Measurements from ENCODE around the gene TSKS.

The TSKS gene

DNA sequence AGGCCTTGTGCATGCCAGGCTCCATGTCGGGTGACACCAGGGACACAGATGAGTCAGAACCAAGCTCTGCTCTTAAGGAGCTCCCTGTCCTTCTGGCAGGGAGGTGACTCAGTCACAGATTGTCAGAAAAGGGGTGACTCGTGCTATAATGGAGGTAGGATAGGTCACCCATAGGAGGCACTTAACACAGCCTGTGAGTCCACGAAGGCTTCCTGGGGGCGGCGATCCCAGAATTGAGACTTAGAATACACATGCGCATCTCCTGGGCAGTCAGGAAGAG is 30.4 kb upstream of the TSKS start:
- no peak for DNase-seq

DNA sequence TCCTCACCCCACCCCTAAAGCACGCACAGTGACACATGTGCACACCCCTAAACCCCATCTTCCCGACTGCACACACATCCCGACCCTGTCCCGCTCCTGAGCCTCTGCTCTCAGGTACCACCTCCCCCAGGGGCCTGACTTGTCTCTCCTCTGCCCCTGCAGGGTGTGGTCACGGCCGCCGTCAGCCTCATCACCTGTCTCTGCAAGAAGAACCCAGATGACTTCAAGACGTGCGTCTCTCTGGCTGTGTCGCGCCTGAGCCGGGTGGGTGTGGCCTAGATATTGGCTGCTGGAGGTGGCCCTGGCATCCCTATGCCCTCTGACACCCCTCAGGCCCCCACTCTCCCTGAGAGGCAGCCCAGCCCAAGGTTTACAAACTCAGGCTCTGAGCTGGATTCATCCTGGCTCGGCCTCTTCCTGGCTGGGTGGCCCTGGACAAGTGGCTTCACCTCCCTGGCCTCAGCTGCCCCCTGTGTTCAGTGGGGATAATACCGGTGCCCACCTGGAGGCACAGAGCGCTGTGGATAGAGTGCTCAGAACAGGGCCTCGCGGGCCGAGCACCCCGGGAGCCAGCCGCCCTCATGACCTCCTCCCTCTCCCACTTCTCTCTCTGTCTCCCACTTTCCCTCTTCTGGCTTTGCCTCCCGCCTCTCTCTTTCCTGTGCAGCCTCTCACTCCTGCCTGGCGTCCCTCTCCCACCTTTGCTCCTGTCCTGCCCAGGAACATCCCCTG is 29.9 kb upstream of the TSKS start:
- no peak for DNase-seq

DNA sequence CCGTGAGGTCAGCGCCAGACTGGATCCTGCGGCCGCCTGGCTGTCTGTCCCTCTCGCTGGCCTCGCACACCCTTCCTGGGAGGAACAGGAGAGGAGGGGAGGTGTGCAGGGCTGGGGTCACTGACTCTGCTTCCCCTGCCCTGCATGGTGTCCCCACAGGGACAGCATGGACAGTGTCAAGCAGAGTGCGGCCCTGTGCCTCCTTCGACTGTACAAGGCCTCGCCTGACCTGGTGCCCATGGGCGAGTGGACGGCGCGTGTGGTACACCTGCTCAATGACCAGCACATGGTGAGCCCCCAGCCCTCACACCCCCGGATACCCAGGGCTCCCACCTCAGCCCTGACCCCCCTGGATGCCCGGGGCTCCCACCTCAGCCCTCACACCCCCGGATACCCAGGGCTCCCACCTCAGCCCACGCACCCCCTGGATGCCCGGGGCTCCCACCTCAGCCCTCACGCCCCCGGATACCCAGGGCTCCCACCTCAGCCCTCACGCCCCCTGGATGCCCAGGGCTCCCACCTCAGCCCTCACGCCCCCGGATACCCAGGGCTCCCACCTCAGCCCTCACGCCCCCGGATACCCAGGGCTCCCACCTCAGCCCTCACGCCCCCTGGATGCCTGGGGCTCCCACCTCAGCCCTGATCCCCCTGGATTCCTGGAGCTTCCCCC is 28.8 kb upstream of the TSKS start:
- DNase-seq: no peak

GRCh38 chr19:49790866-49791265 is 27.8 kb upstream of the TSKS start:
- no peak for DNase-seq

GRCh38 chr19:49788857-49789256 is 25.8 kb upstream of the TSKS start:
- no peak for DNase-seq

- no peak for DNase-seq
These were observed 24.6 kb upstream of the TSKS start for GRCh38 chr19:49787746-49788145.

GRCh38 chr19:49786376-49786820 is 23.3 kb upstream of the TSKS start:
- DNase-seq: no peak

DNA sequence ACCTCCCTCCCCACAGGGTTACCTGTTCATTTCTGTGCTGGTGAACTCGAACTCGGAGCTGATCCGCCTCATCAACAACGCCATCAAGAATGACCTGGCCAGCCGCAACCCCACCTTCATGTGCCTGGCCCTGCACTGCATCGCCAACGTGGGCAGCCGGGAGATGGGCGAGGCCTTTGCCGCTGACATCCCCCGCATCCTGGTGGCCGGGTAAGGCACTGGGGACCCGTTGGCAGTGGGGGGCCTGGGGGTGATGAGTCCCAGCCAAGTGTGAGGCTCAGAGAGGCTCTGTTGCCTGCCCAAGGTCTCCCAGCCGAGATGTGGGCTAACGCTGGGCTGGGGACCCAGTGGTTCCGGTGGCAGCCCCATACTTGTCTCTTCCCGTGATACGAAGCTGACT is 19.4 kb upstream of the TSKS start:
- DNase-seq: no peak

DNA sequence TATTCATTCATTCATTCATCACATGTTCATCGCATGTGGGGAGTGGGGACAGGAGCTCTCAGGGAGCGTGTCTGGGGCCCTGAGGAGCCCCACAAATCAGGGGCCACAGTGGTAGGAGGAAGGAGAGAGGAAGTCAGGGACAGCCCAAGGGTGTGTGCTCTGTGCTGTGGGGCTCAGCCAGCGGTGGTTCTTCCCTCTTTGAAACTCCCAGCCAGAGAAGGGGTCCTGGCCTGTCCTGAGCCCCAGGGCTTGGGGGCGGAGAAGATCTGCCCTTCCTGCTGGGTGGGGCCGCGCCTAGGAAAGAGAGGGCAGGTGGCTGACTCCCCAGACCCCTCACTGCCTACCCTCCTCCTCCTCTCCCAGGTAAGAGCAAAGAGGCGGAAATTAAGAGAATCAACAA is 18.3 kb upstream of the TSKS start:
- no peak for DNase-seq

GRCh38 chr19:49780861-49781260 is 17.8 kb upstream of the TSKS start:
- no peak for DNase-seq

- DNase-seq: no peak
These were observed 16.8 kb upstream of the TSKS start for GRCh38 chr19:49779731-49780555.

DNA sequence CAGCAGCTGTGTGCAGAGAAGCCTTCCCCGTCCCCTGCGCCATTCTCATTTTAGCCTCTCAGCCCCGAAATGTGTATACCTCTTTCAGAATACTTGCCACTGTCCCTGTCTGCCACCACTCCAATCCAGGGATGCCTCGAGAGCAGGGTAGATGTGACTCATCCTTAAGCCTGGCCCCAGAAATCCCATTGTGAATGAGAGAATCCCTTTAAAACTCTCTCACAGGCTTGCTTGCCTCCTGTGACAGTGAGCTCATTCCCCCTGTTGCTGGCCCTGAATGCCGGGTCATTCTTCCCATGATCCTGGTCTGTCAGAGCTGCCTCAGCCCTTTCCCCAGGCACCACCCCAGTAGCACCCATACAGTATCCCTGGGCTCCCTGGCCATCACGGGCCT is 13.3 kb upstream of the TSKS start:
- no peak for DNase-seq

DNA sequence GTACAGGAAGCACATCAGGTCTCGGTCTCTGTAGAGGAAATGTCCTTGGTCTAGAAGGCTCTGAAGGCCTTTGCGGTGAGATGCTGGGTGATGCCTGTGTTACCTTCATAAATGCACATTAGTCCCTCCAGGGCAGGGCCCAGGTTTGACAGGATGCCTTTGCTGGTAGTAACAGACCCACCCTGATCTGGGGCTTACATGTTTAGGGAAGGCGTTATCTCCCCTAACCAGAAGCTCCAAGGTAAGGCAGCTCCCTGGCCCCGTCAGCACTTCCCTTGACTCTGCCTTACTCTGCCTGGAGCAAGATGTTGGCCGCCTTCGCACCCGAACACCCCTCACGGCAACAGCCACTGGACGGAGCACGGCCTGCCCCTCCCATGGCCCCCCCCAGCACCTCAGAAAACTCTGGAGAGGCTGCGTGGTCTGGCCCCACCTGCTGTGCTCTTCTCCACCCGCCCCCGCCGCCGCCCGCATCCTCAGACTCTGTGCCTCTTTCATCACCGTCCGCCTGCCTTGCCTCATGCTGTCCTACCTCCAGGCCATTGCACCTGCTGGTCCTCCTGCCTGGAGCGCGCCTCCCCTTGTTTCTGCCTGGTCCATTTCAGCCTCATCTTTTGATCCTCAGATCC is 12.8 kb upstream of the TSKS start:
- no peak for DNase-seq

GRCh38 chr19:49774969-49775368 is 11.9 kb upstream of the TSKS start:
- DNase-seq: no peak

DNA sequence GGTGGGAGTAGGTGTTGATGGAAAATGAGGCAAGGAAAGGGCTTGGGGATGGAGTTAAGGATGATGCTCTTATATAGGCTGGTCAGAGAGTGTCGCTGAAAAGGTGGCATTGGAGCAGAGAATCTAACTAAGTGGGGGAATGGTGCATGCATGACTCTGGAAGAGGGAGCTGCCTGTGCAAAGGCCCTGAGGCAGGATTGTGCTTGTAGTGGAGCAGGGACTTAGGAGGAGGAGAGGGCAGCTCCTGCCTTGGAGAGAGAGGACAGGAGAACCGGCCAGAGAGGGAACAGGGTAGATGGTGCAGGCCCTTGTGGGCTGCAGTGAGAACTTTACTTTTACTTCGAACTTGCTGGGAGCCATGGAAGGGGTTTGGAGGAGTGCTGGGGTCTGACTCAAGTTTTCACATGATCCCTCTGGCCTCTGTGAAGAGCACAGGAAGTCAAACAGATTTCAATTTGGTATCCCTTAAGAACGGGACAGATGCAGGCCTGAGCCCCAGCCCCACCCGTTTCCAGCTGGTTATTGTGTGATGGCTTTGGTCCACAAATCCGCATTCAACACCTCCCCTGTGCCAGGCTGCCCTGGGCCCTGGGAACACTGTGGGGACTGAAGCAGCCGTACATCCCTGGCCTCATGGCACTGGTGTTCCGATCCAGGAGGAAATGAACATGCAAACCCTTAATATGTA is 10.7 kb upstream of the TSKS start:
- no peak for DNase-seq

DNA sequence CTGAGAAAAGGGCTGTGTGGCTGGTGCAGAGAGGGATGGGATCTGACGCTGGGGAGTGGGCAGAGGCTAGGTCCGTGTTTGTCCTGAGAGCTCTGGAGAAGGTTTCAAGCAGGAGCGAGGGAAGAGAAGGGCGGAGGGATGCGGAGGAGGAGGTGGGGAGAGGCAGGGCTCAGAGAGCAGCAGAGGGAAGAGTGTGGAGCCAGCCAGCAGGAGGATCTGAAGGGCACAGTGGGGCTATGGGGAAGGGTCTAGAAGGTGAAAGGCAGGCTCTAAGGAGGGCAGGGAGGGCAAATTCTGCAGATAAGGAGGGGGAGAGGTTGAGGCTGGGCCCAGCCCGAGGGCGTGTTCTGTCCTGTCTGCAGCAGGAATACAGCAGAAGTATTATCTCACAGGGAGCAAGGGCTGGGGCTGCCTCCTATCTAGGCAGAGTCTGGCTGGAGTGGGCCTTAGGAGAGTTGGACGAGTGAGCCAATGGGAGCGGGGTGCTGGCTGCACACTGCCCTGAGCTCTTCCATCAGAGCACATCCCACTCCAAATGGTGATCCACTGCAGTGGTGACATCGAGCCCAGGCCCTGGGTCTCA is 9.8 kb upstream of the TSKS start:
- no peak for DNase-seq

DNA sequence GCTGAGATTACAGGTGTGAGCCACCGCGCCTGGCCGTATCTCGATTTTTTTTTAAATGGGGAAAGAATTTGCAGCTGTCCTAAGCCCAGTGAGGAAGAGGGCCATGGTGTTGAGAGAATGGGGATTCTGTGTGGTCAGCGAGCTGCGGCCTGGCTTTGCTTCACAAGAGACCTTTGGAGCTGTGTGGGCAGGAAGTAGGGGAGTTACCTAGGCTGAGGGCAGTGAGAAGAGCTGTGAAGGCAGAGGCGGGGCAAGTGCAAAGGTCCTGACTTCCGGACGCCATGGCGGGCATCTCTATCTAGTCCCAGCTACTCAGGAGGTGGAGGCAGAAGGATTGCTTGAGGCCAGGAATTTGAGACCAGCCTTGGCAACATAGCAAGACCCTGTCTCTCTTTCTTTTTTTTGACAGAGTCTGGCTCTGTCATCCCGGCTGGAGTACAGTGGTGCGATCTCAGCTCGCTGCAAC is 8.6 kb upstream of the TSKS start:
- no peak for DNase-seq

DNA sequence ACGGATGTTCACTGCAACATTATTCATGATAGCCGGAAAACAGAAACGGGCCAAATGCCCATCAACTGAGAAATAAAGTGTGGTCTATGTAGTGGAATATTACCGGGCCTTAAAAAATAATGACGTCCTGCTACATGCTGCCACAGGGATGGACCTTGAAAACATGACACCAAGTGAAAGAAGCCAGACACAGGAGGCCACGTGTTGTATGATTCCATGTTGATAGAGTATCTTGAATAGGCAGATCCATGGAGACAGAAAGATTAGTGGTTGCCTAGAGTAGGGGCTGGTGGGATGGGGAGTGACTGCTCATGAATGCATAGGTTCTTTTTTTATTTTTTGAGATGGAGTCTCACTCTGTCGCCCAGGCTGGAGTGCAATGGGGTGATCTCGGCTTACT is 7.4 kb upstream of the TSKS start:
- no peak for DNase-seq

- DNase-seq: no peak
These were observed 5.0 kb upstream of the TSKS start for GRCh38 chr19:49767967-49768581.

DNA sequence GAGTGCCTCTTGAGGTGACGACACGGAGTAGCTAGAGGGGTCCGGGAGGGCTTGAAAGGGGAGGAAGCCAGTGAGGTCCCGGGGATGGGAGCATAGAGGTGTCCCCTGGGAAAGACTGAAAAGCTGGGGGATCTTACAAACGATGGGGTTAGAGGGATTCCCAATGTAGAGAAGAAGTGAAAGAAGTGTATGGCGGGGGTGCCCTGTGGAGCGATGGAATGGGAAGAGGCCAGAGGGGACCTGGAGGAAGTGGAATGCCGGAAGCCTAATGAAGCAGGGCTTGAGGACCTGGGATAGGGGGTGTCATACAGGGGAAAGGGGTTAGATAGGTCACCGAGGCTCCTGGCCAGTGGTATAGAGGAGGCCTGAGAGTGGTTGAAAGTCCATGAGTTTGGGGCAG is 4.3 kb upstream of the TSKS start:
- no peak for DNase-seq

GRCh38 chr19:49766930-49767299 is 3.8 kb upstream of the TSKS start, which contains the start of gene AP2A1:
Gene AP2A1, plus strand, starts transcription at chr19:49767001. Its CDS starts 133 bp downstream, at chr19:49767134.
- no peak for DNase-seq

All from Kasumi-1 (cell line).